ENCODE results near the gene ADPRH.
"Not testable (repeated sequence)": the region's sequence is repeated elsewhere in the genome, so short reads cannot be mapped to it uniquely, and the experiment has no call there.

Gene ADPRH

GRCh38 chr3:119590706-119591105 is 11.4 kb downstream of the ADPRH start:
- H4K20me1 ChIP-seq (ENCODE audit: insufficient read depth, low read length): no peaks in the 10 kb centered on the region
- no peaks in the 10 kb centered on the region for H3K79me2 ChIP-seq (ENCODE audit: insufficient read depth, low read length)
- no peaks in the 10 kb centered on the region for H3F3A ChIP-seq (ENCODE audit: insufficient read depth, low read length)
- H3K9me3 ChIP-seq (ENCODE audit: low read length): no peaks in the 10 kb centered on the region; the same call in 1 of the 2 replicates
- H3K4me3 ChIP-seq (ENCODE audit: low read depth, low read length, poor library complexity, severe bottlenecking): no peak overlapping the region
- H3K4me1 ChIP-seq (ENCODE audit: insufficient read depth, low read length, severe bottlenecking): no peaks in the 10 kb centered on the region
- H3K27ac ChIP-seq (ENCODE audit: low read depth, low read length, poor library complexity, severe bottlenecking): no peak overlapping the region
- no peak overlapping the region for H3K4me2 ChIP-seq (ENCODE audit: low read length)
- no peak overlapping the region for H2AFZ ChIP-seq (ENCODE audit: low read length)
- H3K9ac ChIP-seq (ENCODE audit: low read length): no peak overlapping the region
- no peak for TF ChIP-seq EZH2 (IDR thresholded peaks at IDR 0.05; ENCODE audit: borderline replicate concordance, low read length)
- TF ChIP-seq CTCF (IDR thresholded peaks at IDR 0.05; ENCODE audit: low read length): no peak
- no peaks in the 10 kb centered on the region for H3K9me2 ChIP-seq (ENCODE audit: low read depth, low read length)
- H3K27me3 ChIP-seq (ENCODE audit: insufficient read depth, low read length): 0 out of 2 replicates have a peak, but pooled peaks cover 7% of the 10 kb centered on the region
- H3K36me3 ChIP-seq (ENCODE audit: insufficient read depth, low read length): no peaks in the 10 kb centered on the region; the same call in 1 of the 2 replicates

GRCh38 chr3:119592861-119593260 is 13.6 kb downstream of the ADPRH start:
- Histone ChIP-seq H3F3A (ENCODE audit: insufficient read depth, low read length) (no peaks in the 10 kb centered on the region), H4K20me1 (ENCODE audit: insufficient read depth, low read length) (no peaks in the 10 kb centered on the region), H3K79me2 (ENCODE audit: insufficient read depth, low read length) (no peaks in the 10 kb centered on the region), H3K9me3 (ENCODE audit: low read length) (no peaks in the 10 kb centered on the region; the same call in 1 of the 2 replicates), H3K27ac (ENCODE audit: low read depth, low read length, poor library complexity, severe bottlenecking) (no peak overlapping the region), H3K9me2 (ENCODE audit: low read depth, low read length) (no peaks in the 10 kb centered on the region), H3K36me3 (ENCODE audit: insufficient read depth, low read length) (no peaks in the 10 kb centered on the region; the same call in 1 of the 2 replicates), H3K4me2 (ENCODE audit: low read length) (no peak overlapping the region), H2AFZ (ENCODE audit: low read length) (no peak overlapping the region), H3K4me3 (ENCODE audit: low read depth, low read length, poor library complexity, severe bottlenecking) (no peak overlapping the region), H3K27me3 (ENCODE audit: insufficient read depth, low read length) (0 out of 2 replicates have a peak, but pooled peaks cover 7% of the 10 kb centered on the region), H3K9ac (ENCODE audit: low read length) (no peak overlapping the region), H3K4me1 (ENCODE audit: insufficient read depth, low read length, severe bottlenecking) (no peaks in the 10 kb centered on the region)
- TF ChIP-seq EZH2 (IDR thresholded peaks at IDR 0.05; ENCODE audit: borderline replicate concordance, low read length): no peak
- no peak for TF ChIP-seq CTCF (IDR thresholded peaks at IDR 0.05; ENCODE audit: low read length)

GRCh38 chr3:119594066-119594465 is 14.8 kb downstream of the ADPRH start:
- H3K9me2 ChIP-seq (ENCODE audit: low read depth, low read length): no peaks in the 10 kb centered on the region
- no peak overlapping the region for H2AFZ ChIP-seq (ENCODE audit: low read length)
- H3F3A ChIP-seq (ENCODE audit: insufficient read depth, low read length): no peaks in the 10 kb centered on the region
- no peaks in the 10 kb centered on the region for H3K4me1 ChIP-seq (ENCODE audit: insufficient read depth, low read length, severe bottlenecking)
- no peaks in the 10 kb centered on the region; the same call in 1 of the 2 replicates for H3K9me3 ChIP-seq (ENCODE audit: low read length)
- H3K79me2 ChIP-seq (ENCODE audit: insufficient read depth, low read length): no peaks in the 10 kb centered on the region
- H3K9ac ChIP-seq (ENCODE audit: low read length): no peak overlapping the region
- H3K4me2 ChIP-seq (ENCODE audit: low read length): no peak overlapping the region
- no peak overlapping the region for H3K27ac ChIP-seq (ENCODE audit: low read depth, low read length, poor library complexity, severe bottlenecking)
- H3K27me3 ChIP-seq (ENCODE audit: insufficient read depth, low read length): 0 out of 2 replicates have a peak, but pooled peaks cover 7% of the 10 kb centered on the region
- no peaks in the 10 kb centered on the region; the same call in 1 of the 2 replicates for H3K36me3 ChIP-seq (ENCODE audit: insufficient read depth, low read length)
- no peak for TF ChIP-seq EZH2 (IDR thresholded peaks at IDR 0.05; ENCODE audit: borderline replicate concordance, low read length)
- no peak for TF ChIP-seq CTCF (IDR thresholded peaks at IDR 0.05; ENCODE audit: low read length)
- H3K4me3 ChIP-seq (ENCODE audit: low read depth, low read length, poor library complexity, severe bottlenecking): no peak overlapping the region
- H4K20me1 ChIP-seq (ENCODE audit: insufficient read depth, low read length): no peaks in the 10 kb centered on the region

- not testable (repeated sequence) for H3F3A ChIP-seq (ENCODE audit: insufficient read depth, low read length); H3K27ac ChIP-seq (ENCODE audit: low read depth, low read length, poor library complexity, severe bottlenecking); H3K4me2 ChIP-seq (ENCODE audit: low read length); H3K9ac ChIP-seq (ENCODE audit: low read length); H3K9me2 ChIP-seq (ENCODE audit: low read depth, low read length); H3K27me3 ChIP-seq (ENCODE audit: insufficient read depth, low read length); H3K4me1 ChIP-seq (ENCODE audit: insufficient read depth, low read length, severe bottlenecking); H3K36me3 ChIP-seq (ENCODE audit: insufficient read depth, low read length); H3K9me3 ChIP-seq (ENCODE audit: low read length); H3K79me2 ChIP-seq (ENCODE audit: insufficient read depth, low read length); H3K4me3 ChIP-seq (ENCODE audit: low read depth, low read length, poor library complexity, severe bottlenecking); H2AFZ ChIP-seq (ENCODE audit: low read length); H4K20me1 ChIP-seq (ENCODE audit: insufficient read depth, low read length)
Measured at GRCh38 chr3:119594929-119595328, 15.6 kb downstream of the ADPRH start.

Measured in OCI-LY1 (cell line).